Measurements from ENCODE around the gene C3orf22.

DNA sequence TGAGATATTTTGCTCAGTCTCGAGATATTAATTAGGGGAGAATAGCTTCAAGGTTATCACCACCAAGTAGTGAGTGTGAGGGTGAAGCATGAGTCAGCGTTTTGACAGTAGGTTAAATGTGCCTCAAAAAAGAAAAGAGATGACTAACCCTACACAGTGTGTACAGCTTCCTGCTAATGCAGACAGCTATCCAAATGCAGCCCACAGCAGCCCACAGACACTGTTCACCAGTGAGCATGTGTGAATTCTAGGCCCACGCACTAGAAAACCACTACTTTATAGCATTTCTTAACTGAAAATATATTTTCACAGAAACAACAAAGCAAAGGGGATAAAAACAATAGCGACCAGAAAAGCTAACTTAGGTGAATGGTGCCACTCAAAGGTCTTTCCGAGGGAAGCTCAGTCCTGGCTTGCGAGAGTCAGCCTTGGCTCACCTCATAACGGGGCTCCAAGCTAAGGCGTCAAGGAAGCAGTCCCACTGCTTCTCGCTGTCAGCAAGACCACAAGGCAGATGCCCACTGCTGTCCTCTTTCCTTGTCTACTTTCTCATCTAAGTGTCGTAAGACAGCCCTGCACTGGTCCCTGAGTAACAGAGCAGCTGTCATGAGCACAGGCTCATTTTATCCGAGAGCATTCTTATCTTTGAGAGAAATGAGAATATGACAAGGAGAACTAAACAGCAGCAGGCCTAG, 48.6 kb upstream of the C3orf22 start:
- TF ChIP-seq, protein P1, sequence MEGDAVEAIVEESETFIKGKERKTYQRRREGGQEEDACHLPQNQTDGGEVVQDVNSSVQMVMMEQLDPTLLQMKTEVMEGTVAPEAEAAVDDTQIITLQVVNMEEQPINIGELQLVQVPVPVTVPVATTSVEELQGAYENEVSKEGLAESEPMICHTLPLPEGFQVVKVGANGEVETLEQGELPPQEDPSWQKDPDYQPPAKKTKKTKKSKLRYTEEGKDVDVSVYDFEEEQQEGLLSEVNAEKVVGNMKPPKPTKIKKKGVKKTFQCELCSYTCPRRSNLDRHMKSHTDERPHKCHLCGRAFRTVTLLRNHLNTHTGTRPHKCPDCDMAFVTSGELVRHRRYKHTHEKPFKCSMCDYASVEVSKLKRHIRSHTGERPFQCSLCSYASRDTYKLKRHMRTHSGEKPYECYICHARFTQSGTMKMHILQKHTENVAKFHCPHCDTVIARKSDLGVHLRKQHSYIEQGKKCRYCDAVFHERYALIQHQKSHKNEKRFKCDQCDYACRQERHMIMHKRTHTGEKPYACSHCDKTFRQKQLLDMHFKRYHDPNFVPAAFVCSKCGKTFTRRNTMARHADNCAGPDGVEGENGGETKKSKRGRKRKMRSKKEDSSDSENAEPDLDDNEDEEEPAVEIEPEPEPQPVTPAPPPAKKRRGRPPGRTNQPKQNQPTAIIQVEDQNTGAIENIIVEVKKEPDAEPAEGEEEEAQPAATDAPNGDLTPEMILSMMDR (IDR thresholded peaks at IDR 0.05; ENCODE audit: insufficient read depth, low read length): no peak
- TF ChIP-seq REST (IDR thresholded peaks at IDR 0.05; ENCODE audit: insufficient replicate concordance, low read depth): no peak
- TF ChIP-seq POLR2AphosphoS5 (IDR thresholded peaks at IDR 0.05; ENCODE audit: low read depth): no peak
- no peak for TF ChIP-seq GABPA (IDR thresholded peaks at IDR 0.05; ENCODE audit: low read depth)
